OCI-LY7 (cell line): Measurements from ENCODE around the gene CDK12.

ENCODE experiments used
- EZH2phosphoT487 ChIP-seq: fragments of 200-600 bp; sonication (generic); IDR thresholded peaks from 2 replicates; pipeline ENCODE4 v1.6.1; 2018; ENCODE audit warnings: low read depth, borderline replicate concordance, mild to moderate bottlenecking, mixed run types, antibody characterized with exemption, low read length, moderate library complexity, mixed read lengths
- TF ChIP-seq, protein P1 (sequence below): fragments of 200-600 bp; sonication (generic); conservative IDR thresholded peaks from 2 replicates; pipeline ENCODE4 v1.5.1; 2014; ENCODE audit warnings: mild to moderate bottlenecking, antibody characterized with exemption, low read length, moderate library complexity, mixed read lengths

DNA sequence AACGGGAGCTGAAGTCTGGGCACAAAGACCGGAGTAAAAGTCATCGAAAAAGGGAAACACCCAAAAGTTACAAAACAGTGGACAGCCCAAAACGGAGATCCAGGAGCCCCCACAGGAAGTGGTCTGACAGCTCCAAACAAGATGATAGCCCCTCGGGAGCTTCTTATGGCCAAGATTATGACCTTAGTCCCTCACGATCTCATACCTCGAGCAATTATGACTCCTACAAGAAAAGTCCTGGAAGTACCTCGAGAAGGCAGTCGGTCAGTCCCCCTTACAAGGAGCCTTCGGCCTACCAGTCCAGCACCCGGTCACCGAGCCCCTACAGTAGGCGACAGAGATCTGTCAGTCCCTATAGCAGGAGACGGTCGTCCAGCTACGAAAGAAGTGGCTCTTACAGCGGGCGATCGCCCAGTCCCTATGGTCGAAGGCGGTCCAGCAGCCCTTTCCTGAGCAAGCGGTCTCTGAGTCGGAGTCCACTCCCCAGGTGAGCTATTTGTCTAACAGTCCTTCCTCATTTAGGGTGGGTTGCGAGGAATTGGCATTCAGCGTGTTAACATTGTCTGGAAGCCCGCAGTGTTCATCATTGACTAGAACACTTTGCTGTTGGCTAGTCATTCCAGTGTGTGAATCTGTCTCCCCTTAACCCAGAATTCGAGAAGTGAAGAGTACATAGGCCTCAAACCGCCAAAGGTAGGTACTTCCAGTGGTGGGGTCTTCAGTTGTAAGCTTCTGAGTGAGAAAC lies 1.5 kb downstream of the CDK12 start:
- TF ChIP-seq EZH2phosphoT487: no peak
- TF ChIP-seq, protein P1, sequence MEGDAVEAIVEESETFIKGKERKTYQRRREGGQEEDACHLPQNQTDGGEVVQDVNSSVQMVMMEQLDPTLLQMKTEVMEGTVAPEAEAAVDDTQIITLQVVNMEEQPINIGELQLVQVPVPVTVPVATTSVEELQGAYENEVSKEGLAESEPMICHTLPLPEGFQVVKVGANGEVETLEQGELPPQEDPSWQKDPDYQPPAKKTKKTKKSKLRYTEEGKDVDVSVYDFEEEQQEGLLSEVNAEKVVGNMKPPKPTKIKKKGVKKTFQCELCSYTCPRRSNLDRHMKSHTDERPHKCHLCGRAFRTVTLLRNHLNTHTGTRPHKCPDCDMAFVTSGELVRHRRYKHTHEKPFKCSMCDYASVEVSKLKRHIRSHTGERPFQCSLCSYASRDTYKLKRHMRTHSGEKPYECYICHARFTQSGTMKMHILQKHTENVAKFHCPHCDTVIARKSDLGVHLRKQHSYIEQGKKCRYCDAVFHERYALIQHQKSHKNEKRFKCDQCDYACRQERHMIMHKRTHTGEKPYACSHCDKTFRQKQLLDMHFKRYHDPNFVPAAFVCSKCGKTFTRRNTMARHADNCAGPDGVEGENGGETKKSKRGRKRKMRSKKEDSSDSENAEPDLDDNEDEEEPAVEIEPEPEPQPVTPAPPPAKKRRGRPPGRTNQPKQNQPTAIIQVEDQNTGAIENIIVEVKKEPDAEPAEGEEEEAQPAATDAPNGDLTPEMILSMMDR: no peak
